ENCODE measurements around the gene PCDHA5.

Gene PCDHA5

GRCh38 chr5:140857177-140857986 lies 36.0 kb downstream of the PCDHA5 start:
- intact Hi-C loops (cut with DNase I) = no loop called here

GRCh38 chr5:140857987-140858240 lies 36.5 kb downstream of the PCDHA5 start:
- DNase-seq = no peak
- intact Hi-C loops (cut with DNase I) = no loop called here

More at GRCh38 chr5:140857177-140857986, 36.0 kb downstream of the PCDHA5 start:
- peak in 1 of 10 donors; percentile 81 for DNase-seq

- intact Hi-C loops (cut with DNase I) = no loop called here
- DNase-seq = peak in 1 of 10 donors; percentile 74
These were observed 41.3 kb downstream of the PCDHA5 start for GRCh38 chr5:140862441-140863295.

DNA sequence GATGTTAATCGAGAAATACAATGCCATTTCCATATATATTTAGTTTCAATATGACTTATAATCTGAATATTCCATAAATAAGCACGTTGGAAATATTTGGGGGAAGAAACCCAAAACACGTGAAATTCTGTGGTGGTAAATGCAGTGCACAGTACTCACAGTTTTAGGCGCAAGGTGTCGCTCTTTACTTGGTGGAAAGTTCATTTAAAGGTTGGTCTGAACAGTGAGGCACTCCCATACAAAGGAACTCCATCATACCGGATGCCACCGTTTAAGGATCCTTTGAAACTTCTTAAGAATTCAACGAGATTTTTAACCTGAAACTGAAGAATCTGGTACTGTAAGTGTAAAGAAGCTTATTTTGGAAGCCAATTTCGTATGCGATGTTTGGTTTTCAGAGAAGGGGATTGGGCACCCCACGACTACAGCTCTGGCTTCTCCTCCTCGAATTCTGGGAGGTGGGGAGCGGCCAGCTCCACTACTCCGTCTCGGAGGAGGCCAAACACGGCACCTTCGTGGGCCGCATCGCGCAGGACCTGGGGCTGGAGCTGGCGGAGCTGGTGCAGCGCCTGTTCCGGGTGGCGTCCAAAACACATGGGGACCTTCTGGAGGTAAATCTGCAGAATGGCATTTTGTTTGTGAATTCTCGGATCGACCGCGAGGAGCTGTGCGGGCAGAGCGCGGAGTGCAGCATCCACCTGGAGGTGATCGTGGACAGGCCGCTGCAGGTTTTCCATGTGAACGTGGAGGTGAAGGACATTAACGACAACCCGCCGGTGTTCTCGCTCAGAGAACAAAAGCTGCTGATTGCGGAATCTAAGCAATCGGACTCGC lies 47.5 kb downstream of the PCDHA5 start, which contains the start of gene PCDHA11:
Gene PCDHA11 (plus strand): TSS at position 237 of the 834 bp plus-strand sequence. CDS start 147 bp downstream, at position 384.
- intact Hi-C loops (cut with DNase I) = loop anchor here (2.0 kb wide), 1 partner anchor 172 kb away; no protein-coding TSS in a partner anchor

DNA sequence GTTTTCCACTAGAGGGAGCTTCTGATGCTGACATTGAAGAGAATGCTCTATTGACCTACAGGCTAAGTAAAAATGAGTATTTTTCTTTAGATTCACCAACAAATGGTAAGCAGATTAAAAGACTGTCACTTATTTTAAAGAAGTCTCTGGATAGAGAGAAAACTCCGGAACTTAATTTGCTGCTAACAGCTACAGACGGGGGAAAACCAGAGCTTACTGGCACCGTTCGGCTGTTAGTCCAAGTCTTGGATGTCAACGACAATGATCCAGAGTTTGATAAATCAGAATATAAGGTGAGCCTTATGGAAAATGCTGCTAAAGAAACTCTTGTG lies 48.1 kb downstream of the PCDHA5 start:
- DNase-seq = no peak
- intact Hi-C loops (cut with DNase I) = loop anchor here (2.0 kb wide), 1 partner anchor 171 kb away; no protein-coding TSS in a partner anchor

More for the DNA sequence above, 47.5 kb downstream of the PCDHA5 start, which contains the start of gene PCDHA11:
- peak in 2 of 10 donors; percentile 5 to 75 for DNase-seq

DNA sequence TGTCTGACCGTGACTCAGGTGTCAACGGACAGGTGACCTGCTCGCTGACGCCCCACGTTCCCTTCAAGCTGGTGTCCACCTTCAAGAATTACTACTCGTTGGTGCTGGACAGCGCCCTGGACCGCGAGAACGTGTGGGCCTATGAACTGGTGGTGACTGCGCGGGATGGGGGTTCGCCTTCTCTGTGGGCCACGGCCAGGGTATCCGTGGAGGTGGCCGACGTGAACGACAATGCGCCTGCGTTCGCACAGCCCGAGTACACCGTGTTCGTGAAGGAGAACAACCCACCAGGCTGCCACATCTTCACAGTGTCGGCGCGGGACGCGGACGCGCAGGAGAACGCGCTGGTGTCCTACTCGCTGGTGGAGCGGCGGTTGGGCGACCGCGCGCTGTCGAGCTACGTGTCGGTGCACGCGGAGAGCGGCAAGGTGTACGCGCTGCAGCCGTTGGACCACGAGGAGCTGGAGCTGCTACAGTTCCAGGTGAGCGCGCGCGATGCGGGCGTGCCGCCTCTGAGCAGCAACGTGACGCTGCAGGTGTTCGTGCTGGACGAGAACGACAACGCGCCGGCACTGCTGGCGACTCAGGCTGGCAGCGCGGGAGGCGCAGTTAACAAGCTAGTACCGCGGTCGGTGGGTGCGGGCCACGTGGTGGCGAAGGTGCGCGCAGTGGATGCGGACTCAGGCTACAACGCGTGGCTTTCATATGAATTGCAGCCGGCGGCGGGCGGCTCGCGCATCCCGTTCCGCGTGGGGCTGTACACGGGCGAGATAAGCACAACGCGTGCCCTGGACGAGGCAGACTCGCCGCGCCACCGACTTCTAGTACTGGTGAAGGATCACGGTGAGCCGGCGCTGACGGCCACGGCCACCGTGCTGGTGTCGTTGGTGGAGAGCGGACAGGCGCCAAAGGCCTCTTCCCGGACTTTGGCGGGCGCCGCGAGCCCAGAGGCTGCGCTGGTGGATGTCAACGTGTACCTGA lies 49.1 kb downstream of the PCDHA5 start:
- DNase-seq = peak in 3 of 10 donors; percentile 64 to 78 (median 70)
- intact Hi-C loops (cut with DNase I) = no loop called here
